ENCODE measurements around the gene CEP128. TPM values are rescaled to one million over a fixed set of nuclear protein-coding genes. Genes with fewer than 3 reads are reported as not detected.

CEP128 gene
- total RNA-seq, 1 donor from 2014 or later, result 3.3 TPM

DNA sequence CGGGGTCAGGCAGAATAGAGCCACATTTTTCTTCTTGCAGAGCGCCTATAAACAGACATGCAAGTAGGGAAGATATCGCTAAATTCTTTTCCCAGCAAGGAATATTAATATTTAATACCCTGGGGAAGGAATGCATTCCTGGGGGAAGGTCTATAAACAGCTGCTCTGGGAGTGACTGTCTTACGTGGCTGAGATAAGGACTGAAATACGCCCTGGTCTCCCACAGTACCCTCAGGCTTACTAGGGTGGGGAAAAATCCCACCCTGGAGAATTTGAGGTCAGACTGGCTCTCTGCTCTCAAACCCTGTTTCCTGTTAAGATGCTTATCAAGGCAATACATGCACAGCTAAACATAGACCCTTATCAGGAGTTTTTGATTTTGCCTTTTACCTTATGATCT, 262.3 kb downstream of the CEP128 start:
- no peak overlapping the region for H3K27ac ChIP-seq
- no peak for DNase-seq (ENCODE audit: low spot score in 2 of 2)
- H3K27me3 ChIP-seq, result no peaks in the 10 kb centered on the region
- H3K4me3 ChIP-seq, result no peak overlapping the region
- H3K9me3 ChIP-seq, result peaks cover 0 to 9% of the 10 kb centered on the region in 2 donors
- TF ChIP-seq, protein P1, sequence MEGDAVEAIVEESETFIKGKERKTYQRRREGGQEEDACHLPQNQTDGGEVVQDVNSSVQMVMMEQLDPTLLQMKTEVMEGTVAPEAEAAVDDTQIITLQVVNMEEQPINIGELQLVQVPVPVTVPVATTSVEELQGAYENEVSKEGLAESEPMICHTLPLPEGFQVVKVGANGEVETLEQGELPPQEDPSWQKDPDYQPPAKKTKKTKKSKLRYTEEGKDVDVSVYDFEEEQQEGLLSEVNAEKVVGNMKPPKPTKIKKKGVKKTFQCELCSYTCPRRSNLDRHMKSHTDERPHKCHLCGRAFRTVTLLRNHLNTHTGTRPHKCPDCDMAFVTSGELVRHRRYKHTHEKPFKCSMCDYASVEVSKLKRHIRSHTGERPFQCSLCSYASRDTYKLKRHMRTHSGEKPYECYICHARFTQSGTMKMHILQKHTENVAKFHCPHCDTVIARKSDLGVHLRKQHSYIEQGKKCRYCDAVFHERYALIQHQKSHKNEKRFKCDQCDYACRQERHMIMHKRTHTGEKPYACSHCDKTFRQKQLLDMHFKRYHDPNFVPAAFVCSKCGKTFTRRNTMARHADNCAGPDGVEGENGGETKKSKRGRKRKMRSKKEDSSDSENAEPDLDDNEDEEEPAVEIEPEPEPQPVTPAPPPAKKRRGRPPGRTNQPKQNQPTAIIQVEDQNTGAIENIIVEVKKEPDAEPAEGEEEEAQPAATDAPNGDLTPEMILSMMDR (IDR thresholded peaks at IDR 0.05), result no peak
- H3K36me3 ChIP-seq, result no peaks in the 10 kb centered on the region
- intact Hi-C loops (cut with DNase I), result no loop called here
- H3K4me1 ChIP-seq, result no peaks in the 10 kb centered on the region

DNA sequence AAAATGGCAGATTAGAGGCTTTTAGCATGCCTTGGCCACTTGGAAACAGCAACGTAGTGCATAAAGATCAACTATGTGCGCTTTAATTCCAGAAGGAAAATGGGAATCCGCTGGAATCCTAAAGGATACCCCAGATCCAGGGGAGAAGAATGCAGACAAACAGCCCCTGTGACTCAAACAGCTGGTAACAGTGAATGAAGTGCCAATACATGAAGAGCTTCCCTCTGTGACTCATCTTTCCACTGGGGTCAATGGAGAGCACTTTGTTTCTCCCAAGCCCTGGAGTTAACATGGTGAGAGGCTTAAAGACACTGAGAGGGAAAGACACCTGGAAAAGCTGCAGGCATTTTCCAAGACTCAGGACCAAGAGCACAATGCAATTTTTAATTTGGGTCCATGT, 263.1 kb downstream of the CEP128 start:
- no peak for DNase-seq (ENCODE audit: low spot score in 2 of 2)
- intact Hi-C loops (cut with DNase I), result no loop called here
- no peak overlapping the region for H3K27ac ChIP-seq

DNA sequence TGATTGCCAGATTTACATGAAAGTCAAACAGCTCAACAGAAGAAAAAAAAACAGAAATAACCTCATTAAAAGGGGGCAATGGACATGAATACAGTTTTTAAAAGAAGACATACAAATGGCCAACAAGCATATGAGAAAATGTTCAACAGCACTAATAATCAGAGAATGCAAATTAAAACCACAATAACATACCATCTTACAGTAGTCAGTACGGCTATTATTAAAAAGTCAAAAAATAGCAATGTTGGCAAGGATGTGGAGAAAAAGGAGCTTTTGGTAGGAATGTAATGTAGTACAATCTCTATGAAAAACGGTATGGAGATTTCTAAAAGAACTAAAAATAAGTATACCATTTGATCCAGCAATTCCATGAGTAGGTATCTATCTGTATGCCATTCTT, 272.1 kb downstream of the CEP128 start:
- no peak overlapping the region for H3K4me3 ChIP-seq
- TF ChIP-seq, protein P1 (IDR thresholded peaks at IDR 0.05), result no peak
- no peaks in the 10 kb centered on the region for H3K36me3 ChIP-seq
- no peak overlapping the region for H3K27ac ChIP-seq
- H3K9me3 ChIP-seq, result no peaks in the 10 kb centered on the region
- H3K27me3 ChIP-seq, result no peaks in the 10 kb centered on the region
- intact Hi-C loops (cut with DNase I), result no loop called here
- DNase-seq (ENCODE audit: low spot score in 2 of 2), result no peak
- H3K4me1 ChIP-seq, result no peaks in the 10 kb centered on the region

More for the DNA sequence above, 263.1 kb downstream of the CEP128 start:
- Histone ChIP-seq H3K36me3 (no peaks in the 10 kb centered on the region), H3K27me3 (no peaks in the 10 kb centered on the region), H3K4me1 (no peaks in the 10 kb centered on the region), H3K9me3 (peaks cover 0 to 9% of the 10 kb centered on the region in 2 donors), H3K4me3 (no peak overlapping the region)
- TF ChIP-seq, protein P1 (IDR thresholded peaks at IDR 0.05), result no peak

DNA sequence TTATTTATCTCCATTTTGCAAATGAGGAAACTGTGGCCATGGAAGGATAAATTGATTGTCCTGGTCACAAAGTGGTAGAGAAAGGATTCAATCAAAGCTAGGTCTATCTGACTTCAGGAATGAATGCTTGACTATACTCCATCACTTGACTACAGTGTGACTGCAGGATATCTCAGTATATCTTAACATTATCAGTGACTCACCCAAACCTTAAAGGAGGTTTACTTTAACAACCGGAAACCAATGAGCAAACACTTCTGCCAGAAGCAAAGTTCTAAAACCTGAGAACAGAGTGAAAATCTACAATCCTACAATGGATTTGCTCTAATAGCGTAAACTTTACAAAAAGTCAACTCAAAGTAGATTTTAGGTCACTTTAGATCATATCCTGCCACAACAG, 277.0 kb downstream of the CEP128 start:
- no peak for DNase-seq (ENCODE audit: low spot score in 2 of 2)
- Histone ChIP-seq H3K4me3 (no peak overlapping the region), H3K27ac (no peak overlapping the region), H3K9me3 (no peaks in the 10 kb centered on the region), H3K36me3 (no peaks in the 10 kb centered on the region), H3K27me3 (no peaks in the 10 kb centered on the region), H3K4me1 (no peaks in the 10 kb centered on the region)
- TF ChIP-seq, protein P1 (IDR thresholded peaks at IDR 0.05), result no peak
- intact Hi-C loops (cut with DNase I), result no loop called here

DNA sequence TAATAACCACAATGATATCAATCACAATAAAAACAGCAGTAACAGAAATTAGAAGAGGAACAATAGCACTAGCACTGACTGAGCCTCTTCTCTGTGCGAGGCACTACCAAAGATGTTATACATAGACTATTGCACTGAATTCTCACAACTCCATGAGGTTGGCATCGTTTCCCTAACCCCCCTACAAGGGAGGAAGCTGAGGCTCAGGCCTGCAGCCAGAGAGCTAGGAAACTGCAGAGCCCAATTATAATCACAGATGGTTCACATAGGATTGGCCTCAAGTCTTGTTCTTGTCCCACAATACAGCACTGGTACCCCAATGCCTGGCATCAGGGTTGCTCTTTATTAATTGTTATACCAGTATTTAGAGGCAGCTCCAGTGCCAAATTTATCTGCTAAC, 278.0 kb downstream of the CEP128 start:
- intact Hi-C loops (cut with DNase I), result no loop called here
- TF ChIP-seq, protein P1 (IDR thresholded peaks at IDR 0.05), result no peak
- H3K36me3 ChIP-seq, result no peaks in the 10 kb centered on the region

DNA sequence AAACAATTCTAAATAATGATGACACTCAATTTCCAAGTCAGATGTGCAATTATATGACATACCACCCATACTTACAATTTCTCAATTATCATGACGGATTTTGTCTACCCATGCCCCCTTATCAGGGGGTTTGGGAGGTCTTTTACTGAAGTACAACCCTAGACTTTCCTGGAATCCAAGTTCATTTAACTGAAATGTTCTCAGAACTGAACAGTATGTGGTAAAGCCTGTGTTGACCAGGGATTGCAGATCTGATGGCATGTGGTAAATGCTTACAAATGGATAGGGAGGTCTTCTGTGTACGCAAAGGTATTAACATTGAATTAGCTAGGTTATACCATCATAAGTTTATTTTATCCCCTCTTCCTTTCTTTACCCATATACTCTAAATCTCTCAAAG, 281.8 kb downstream of the CEP128 start:
- Histone ChIP-seq H3K27ac (no peak overlapping the region), H3K27me3 (no peaks in the 10 kb centered on the region), H3K4me1 (no peaks in the 10 kb centered on the region), H3K9me3 (no peaks in the 10 kb centered on the region), H3K4me3 (no peak overlapping the region), H3K36me3 (no peaks in the 10 kb centered on the region)
- TF ChIP-seq, protein P1 (IDR thresholded peaks at IDR 0.05), result no peak
- intact Hi-C loops (cut with DNase I), result no loop called here
- no peak for DNase-seq (ENCODE audit: low spot score in 2 of 2)

More for the DNA sequence above, 278.0 kb downstream of the CEP128 start:
- DNase-seq (ENCODE audit: low spot score in 2 of 2), result no peak
- no peaks in the 10 kb centered on the region for H3K4me1 ChIP-seq
- no peak overlapping the region for H3K27ac ChIP-seq
- H3K9me3 ChIP-seq, result no peaks in the 10 kb centered on the region
- H3K27me3 ChIP-seq, result no peaks in the 10 kb centered on the region
- H3K4me3 ChIP-seq, result no peak overlapping the region

Data from ascending aorta (tissue), 2 donors.